Testis (tissue), 3 donors: ENCODE data around the gene RARS2. TPM values are rescaled to one million over a fixed set of nuclear protein-coding genes. Genes with fewer than 3 reads are reported as not detected.
A peak's percentile ranks its signal among the peaks of the same experiment; 100 is the strongest.

ENCODE experiments used
- DNase-seq: peaks from one replicate; pipeline ENCODE4 v3.0.0-alpha.2; 2019
- H3K27ac ChIP-seq, 2 donors: fragments of 200-600 bp; sonication (generic); one replicate each; pipeline ENCODE4 v1.5.1; 2019
- H3K27me3 ChIP-seq: fragments of 200-600 bp; sonication (generic); one replicate; pipeline ENCODE4 v1.5.1; 2019
- H3K36me3 ChIP-seq: fragments of 200-600 bp; sonication (generic); one replicate; pipeline ENCODE4 v1.5.1; 2017; ENCODE audit warnings: low read depth; ENCODE audit errors: missing control alignments
- H3K4me1 ChIP-seq: fragments of 200-600 bp; sonication (generic); one replicate; pipeline ENCODE4 v1.5.1; 2019
- H3K4me3 ChIP-seq, 2 donors: fragments of 200-600 bp; sonication (generic); one replicate each; pipeline ENCODE4 v1.5.1; 2017 to 2019
- H3K9me3 ChIP-seq: fragments of 200-600 bp; sonication (generic); one replicate; pipeline ENCODE4 v1.5.1; 2017
- POLR2A ChIP-seq: fragments of 450-650 bp; IDR thresholded peaks from one replicate; pipeline ENCODE4 v1.6.1; 2017; ENCODE audit warnings: antibody characterized with exemption, mild to moderate bottlenecking, moderate library complexity
- WGBS, 2 donors: methylation state at CpG; one replicate each; pipeline ENCODE4 v1.1.5; 2018; 5-methylcytosine and 5-hydroxymethylcytosine counted together
- intact Hi-C: fragments of 100-400 bp; cut with DNase I; formaldehyde crosslinking; loops from one replicate; pipeline ENCODE4 v1.15.1; 2023; ENCODE audit warnings: low total_unique reads
- polyA plus RNA-seq: library from polyadenylated mRNA; stranded (reverse); fragments of 350-450 nt; fragmentation: Illumina TruSeq; extraction: RNeasy Lipid Tissue Mini Kit (QIAGEN cat#74804); gene quantifications from one replicate; pipeline ENCODE4 v1.2.3, GENCODE V29; 2014; ENCODE audit warnings: low read depth, low replicate concordance; ENCODE audit not compliant: insufficient read depth
- total RNA-seq, 2 donors: library from RNA; depleted of rRNA; stranded (reverse); fragments of >200 nt; gene quantifications; one replicate each; pipeline ENCODE4 v1.2.3, GENCODE V29; 2016
- TF ChIP-seq, protein P1 (sequence below), 3 experiments: fragments of 450-650 bp in 2 of 3; fragments of 200-600 bp in 1 of 3; sonication (generic) in 1 of 3; IDR thresholded peaks; one replicate each; pipeline ENCODE4 v1.5.1; 2016 to 2019; ENCODE audit warnings: antibody characterized with exemption in 3 of 3, mild to moderate bottlenecking in 2 of 3, moderate library complexity in 1 of 3

Gene RARS2
- total and polyA plus RNA-seq, 3 donors from 2014 or later: 33.1 to 50.9 (median 35.7) TPM

DNA sequence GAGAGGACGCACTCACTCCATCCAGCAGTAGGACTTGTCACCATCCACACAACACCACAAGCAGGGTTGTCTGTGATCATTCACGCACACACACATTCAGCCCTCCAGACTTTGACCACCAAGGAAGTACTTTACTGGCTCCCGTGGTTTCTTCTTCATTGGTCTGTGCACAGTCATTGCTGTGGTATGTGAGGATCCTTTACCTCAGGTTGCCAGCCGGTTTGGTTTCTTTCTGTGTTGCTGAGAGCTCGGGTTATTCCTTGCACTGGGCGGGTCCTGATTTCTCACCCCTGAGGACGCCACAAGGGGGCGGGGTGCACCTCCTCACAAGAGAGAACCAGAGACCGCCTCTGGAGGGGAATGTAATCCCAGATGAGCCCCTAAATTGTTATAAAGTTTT, 105.9 kb downstream of the RARS2 start:
- H3K27me3 ChIP-seq: no peaks in the 10 kb centered on the region
- TF ChIP-seq POLR2A: no peak
- TF ChIP-seq, protein P1, sequence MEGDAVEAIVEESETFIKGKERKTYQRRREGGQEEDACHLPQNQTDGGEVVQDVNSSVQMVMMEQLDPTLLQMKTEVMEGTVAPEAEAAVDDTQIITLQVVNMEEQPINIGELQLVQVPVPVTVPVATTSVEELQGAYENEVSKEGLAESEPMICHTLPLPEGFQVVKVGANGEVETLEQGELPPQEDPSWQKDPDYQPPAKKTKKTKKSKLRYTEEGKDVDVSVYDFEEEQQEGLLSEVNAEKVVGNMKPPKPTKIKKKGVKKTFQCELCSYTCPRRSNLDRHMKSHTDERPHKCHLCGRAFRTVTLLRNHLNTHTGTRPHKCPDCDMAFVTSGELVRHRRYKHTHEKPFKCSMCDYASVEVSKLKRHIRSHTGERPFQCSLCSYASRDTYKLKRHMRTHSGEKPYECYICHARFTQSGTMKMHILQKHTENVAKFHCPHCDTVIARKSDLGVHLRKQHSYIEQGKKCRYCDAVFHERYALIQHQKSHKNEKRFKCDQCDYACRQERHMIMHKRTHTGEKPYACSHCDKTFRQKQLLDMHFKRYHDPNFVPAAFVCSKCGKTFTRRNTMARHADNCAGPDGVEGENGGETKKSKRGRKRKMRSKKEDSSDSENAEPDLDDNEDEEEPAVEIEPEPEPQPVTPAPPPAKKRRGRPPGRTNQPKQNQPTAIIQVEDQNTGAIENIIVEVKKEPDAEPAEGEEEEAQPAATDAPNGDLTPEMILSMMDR (IDR thresholded peaks at IDR 0.05): no peak
- no peak overlapping the region for H3K27ac ChIP-seq
- no peaks in the 10 kb centered on the region for H3K9me3 ChIP-seq
- H3K4me1 ChIP-seq: no peaks in the 10 kb centered on the region
- no peak overlapping the region for H3K4me3 ChIP-seq
- DNase-seq: no peak
- intact Hi-C loops: no loop called here
- no peaks in the 10 kb centered on the region for H3K36me3 ChIP-seq
- WGBS, 2 donors: 94 to 97% methylated on average over 7 to 9 of the region's 9 CpGs

DNA sequence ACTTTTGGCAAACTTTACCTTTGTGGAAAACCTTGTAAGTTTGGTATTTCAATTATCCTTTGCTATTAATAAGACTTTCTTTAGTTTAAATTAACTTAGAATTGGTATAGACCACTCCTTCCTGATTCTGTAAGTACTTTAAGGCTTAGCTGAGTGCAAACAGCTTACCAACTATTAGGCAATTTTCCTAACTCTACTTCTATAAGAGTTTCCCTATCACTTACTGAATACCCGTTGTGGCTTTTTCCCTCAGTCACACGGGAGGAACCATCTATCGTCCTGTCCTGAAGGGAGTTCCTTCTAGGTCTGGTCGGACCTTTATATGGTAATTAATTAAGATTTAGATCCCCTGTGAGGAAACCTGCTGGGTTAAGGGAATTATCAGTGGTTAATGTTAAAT, 107.4 kb downstream of the RARS2 start:
- WGBS, 2 donors: 86% methylated on average over 4 of the region's 4 CpGs
- Histone ChIP-seq H3K36me3 (no peaks in the 10 kb centered on the region), H3K4me3 (no peak overlapping the region), H3K27me3 (no peaks in the 10 kb centered on the region), H3K9me3 (no peaks in the 10 kb centered on the region), H3K27ac (no peak overlapping the region), H3K4me1 (no peaks in the 10 kb centered on the region)
- intact Hi-C loops: no loop called here
- DNase-seq: no peak
- no peak for TF ChIP-seq POLR2A
- TF ChIP-seq, protein P1 (IDR thresholded peaks at IDR 0.05): no peak

DNA sequence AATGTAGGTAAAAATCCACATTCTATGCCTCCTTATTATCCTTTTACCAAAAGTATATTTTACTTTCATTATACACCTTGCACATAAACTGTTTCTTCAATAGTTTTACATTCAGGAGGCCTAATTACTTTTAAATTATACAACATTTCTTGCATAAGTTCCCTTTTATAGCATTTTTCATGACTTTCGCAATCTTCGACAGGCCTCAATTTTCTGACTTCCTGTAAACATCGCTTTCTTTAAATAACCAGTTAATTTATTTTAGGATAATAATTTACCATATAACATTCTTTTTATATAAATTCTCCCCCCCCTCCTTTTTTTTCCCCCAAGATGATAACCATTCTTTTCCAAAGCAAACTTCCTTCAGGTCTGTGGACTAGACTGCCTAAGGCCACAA, 107.9 kb downstream of the RARS2 start:
- intact Hi-C loops: no loop called here
- Histone ChIP-seq H3K27ac (no peak overlapping the region), H3K9me3 (no peaks in the 10 kb centered on the region), H3K4me3 (no peak overlapping the region), H3K36me3 (no peaks in the 10 kb centered on the region), H3K4me1 (no peaks in the 10 kb centered on the region), H3K27me3 (no peaks in the 10 kb centered on the region)
- no peak for DNase-seq
- TF ChIP-seq, protein P1 (IDR thresholded peaks at IDR 0.05): no peak
- no peak for TF ChIP-seq POLR2A
- 90 to 93% methylated on average over 3 of the region's 3 CpGs for WGBS, 2 donors

DNA sequence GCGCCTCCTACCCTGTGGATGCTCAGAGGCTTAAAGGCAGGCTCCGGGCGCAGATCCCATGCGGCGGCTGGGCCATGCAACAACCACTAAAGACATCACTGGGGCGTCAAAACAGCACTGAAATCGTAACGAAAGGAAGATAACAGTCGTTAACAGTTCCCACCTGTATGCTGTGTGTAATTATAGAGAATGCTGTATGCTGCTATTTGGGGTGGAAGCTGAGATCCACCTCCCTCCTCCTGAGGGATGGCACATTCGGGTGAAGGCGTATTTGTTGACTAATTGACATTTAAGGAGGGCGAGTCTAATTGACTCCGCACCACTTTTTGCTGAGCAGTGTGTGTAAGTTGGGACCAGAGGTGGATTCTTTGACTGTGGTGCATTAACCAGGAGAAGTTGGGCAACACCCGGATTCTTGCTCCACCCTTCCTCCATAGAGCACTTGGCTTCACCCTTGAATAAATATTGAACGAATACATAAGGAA, 116.3 kb downstream of the RARS2 start:
- peaks cover 6% of the 10 kb centered on the region for H3K4me1 ChIP-seq
- no peaks in the 10 kb centered on the region for H3K27me3 ChIP-seq
- no peaks in the 10 kb centered on the region for H3K36me3 ChIP-seq
- intact Hi-C loops: no loop called here
- peak; percentile 78 for DNase-seq
- 2% methylated on average over 15 of the region's 15 CpGs for WGBS, 2 donors
- peak overlapping the region; percentile 89 to 95 for H3K27ac ChIP-seq
- H3K9me3 ChIP-seq: no peaks in the 10 kb centered on the region
- peak overlapping the region; percentile 86 to 99 for H3K4me3 ChIP-seq
- no peak for TF ChIP-seq POLR2A
- TF ChIP-seq, protein P1 (IDR thresholded peaks at IDR 0.05): no peak
